Measurements from ENCODE around the gene TRIM22. TPM values are rescaled to one million over a fixed set of nuclear protein-coding genes. Genes with fewer than 3 reads are reported as not detected.

Gene TRIM22
- total RNA-seq, 1 experiment from 2014 or later, result not detected

DNA sequence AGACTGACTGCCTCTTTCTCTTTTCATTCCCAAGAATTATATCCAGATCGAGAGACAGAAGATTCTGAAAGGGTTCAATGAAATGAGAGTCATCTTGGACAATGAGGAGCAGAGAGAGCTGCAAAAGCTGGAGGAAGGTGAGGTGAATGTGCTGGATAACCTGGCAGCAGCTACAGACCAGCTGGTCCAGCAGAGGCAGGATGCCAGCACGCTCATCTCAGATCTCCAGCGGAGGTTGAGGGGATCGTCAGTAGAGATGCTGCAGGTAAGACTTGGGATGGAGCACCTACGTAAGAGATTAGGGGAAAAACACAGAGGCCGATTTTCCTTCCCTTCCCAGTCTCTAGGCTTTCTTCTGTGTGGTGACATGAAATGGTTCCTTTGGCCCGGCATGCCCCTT lies 8.7 kb downstream of the TRIM22 start:
- TF ChIP-seq CTCF (conservative IDR thresholded peaks at IDR 0.05; ENCODE audit: low read depth, low read length) (no peak), EZH2 (IDR thresholded peaks at IDR 0.05; ENCODE audit: borderline replicate concordance, low read depth, low read length, poor library complexity, severe bottlenecking) (no peak)
- Histone ChIP-seq H3K36me3 (ENCODE audit: insufficient read depth, low read length, poor library complexity, severe bottlenecking) (no peaks in the 10 kb centered on the region), H3K4me3 (ENCODE audit: low read depth, low read length, poor library complexity, severe bottlenecking) (no peak overlapping the region), H3K27ac (ENCODE audit: low read depth, low read length, poor library complexity, severe bottlenecking) (no peak overlapping the region), H3K9me3 (ENCODE audit: low read depth, low read length, poor library complexity, severe bottlenecking) (no peaks in the 10 kb centered on the region), H3K27me3 (replicated peaks; ENCODE audit: insufficient read depth, low read depth, low read length, poor library complexity) (no peaks in the 10 kb centered on the region), H3K4me1 (ENCODE audit: insufficient read depth, low read length, poor library complexity, severe bottlenecking) (no peaks in the 10 kb centered on the region)
- POLR2A ChIA-PET (ENCODE audit: low non-redundant PET), result no interaction called here
- no TSS peak for BruUV-seq (replicated peaks)
- CTCF ChIA-PET, result no interaction called here
- no peak for DNase-seq (ENCODE audit: low spot score)
- intact Hi-C loops (cut with micrococcal nuclease; ENCODE audit: unreplicated experiment), result no loop called here

DNA sequence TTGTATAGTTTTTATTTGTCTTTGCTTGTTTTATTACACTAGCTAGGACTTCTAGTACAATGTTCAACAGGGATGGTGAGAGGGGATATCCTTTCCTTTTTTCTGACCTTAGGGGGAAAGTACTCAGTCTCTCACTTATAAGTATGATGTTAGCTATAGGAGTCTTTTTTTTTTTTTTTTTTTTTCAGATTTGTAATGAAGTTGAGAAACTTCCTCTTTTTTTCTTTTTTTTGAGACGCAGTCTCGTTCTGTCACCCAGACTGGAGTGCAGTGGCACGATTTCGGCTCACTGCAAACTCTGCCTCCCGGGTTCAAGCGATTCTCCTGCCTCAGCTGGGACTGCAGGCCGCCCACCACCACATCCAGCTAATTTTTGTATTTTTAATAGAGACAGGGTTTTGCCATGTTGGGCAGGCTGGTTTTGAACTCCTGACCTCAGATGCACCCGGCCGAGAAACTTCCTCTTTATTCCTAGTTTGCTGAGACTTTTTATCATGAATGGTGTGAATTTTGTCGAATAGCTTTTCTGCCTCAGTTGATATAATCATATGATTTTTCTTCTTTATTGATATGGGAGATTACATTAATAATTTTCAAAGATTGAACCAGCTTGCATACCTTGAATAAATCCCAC lies 10.9 kb downstream of the TRIM22 start:
- Histone ChIP-seq H3K4me3 (ENCODE audit: low read depth, low read length, poor library complexity, severe bottlenecking) (no peak overlapping the region), H3K27me3 (replicated peaks; ENCODE audit: insufficient read depth, low read depth, low read length, poor library complexity) (no peaks in the 10 kb centered on the region), H3K27ac (ENCODE audit: low read depth, low read length, poor library complexity, severe bottlenecking) (no peak overlapping the region), H3K36me3 (ENCODE audit: insufficient read depth, low read length, poor library complexity, severe bottlenecking) (no peaks in the 10 kb centered on the region), H3K9me3 (ENCODE audit: low read depth, low read length, poor library complexity, severe bottlenecking) (no peaks in the 10 kb centered on the region), H3K4me1 (ENCODE audit: insufficient read depth, low read length, poor library complexity, severe bottlenecking) (no peaks in the 10 kb centered on the region)
- no peak for TF ChIP-seq CTCF (conservative IDR thresholded peaks at IDR 0.05; ENCODE audit: low read depth, low read length)
- TF ChIP-seq EZH2 (IDR thresholded peaks at IDR 0.05; ENCODE audit: borderline replicate concordance, low read depth, low read length, poor library complexity, severe bottlenecking), result no peak
- BruUV-seq (replicated peaks), result no TSS peak
- intact Hi-C loops (cut with micrococcal nuclease; ENCODE audit: unreplicated experiment), result no loop called here
- DNase-seq (ENCODE audit: low spot score), result no peak
- ChIA-PET CTCF (no interaction called here), POLR2A (ENCODE audit: low non-redundant PET) (no interaction called here)

GRCh38 chr11:5701055-5701577 lies 11.5 kb downstream of the TRIM22 start:
- no peak for DNase-seq (ENCODE audit: low spot score)
- Histone ChIP-seq H3K27ac (ENCODE audit: low read depth, low read length, poor library complexity, severe bottlenecking) (no peak overlapping the region), H3K36me3 (ENCODE audit: insufficient read depth, low read length, poor library complexity, severe bottlenecking) (no peaks in the 10 kb centered on the region), H3K27me3 (replicated peaks; ENCODE audit: insufficient read depth, low read depth, low read length, poor library complexity) (no peaks in the 10 kb centered on the region), H3K9me3 (ENCODE audit: low read depth, low read length, poor library complexity, severe bottlenecking) (no peaks in the 10 kb centered on the region), H3K4me3 (ENCODE audit: low read depth, low read length, poor library complexity, severe bottlenecking) (no peak overlapping the region), H3K4me1 (ENCODE audit: insufficient read depth, low read length, poor library complexity, severe bottlenecking) (no peaks in the 10 kb centered on the region)
- no peak for TF ChIP-seq CTCF (conservative IDR thresholded peaks at IDR 0.05; ENCODE audit: low read depth, low read length)
- TF ChIP-seq EZH2 (IDR thresholded peaks at IDR 0.05; ENCODE audit: borderline replicate concordance, low read depth, low read length, poor library complexity, severe bottlenecking), result no peak
- intact Hi-C loops (cut with micrococcal nuclease; ENCODE audit: unreplicated experiment), result no loop called here
- ChIA-PET CTCF (no interaction called here), POLR2A (ENCODE audit: low non-redundant PET) (no interaction called here)
- no TSS peak for BruUV-seq (replicated peaks)

Measured in A673 (cell line).